Erythroblast (primary cell): ENCODE measurements around the gene MCAT.

Source experiments
- GATA1 ChIP-seq: IDR thresholded peaks from 2 replicates; pipeline ENCODE4 v1.6.1; 2011; ENCODE audit warnings: low read depth, mild to moderate bottlenecking, control low read depth, low read length, moderate library complexity
- POLR2A ChIP-seq: IDR thresholded peaks from 2 replicates; pipeline ENCODE4 v1.6.1; 2011; ENCODE audit warnings: mild to moderate bottlenecking, low read length

GRCh38 chr22:43151251-43152002 is 8.2 kb upstream of the MCAT start, which contains the start of gene TSPO:
- TF ChIP-seq POLR2A (no peak), GATA1 (no peak)
